GM19023 (cell line): ENCODE results near the gene ARG2.

Source experiments
- ATAC-seq: cut with Tn5 transposase; IDR thresholded peaks from one replicate; pipeline ENCODE4 v1.9.1; 2021; ENCODE audit warnings: mild to moderate bottlenecking, moderate library complexity; ENCODE audit not compliant: unreplicated experiment

ARG2 gene

DNA sequence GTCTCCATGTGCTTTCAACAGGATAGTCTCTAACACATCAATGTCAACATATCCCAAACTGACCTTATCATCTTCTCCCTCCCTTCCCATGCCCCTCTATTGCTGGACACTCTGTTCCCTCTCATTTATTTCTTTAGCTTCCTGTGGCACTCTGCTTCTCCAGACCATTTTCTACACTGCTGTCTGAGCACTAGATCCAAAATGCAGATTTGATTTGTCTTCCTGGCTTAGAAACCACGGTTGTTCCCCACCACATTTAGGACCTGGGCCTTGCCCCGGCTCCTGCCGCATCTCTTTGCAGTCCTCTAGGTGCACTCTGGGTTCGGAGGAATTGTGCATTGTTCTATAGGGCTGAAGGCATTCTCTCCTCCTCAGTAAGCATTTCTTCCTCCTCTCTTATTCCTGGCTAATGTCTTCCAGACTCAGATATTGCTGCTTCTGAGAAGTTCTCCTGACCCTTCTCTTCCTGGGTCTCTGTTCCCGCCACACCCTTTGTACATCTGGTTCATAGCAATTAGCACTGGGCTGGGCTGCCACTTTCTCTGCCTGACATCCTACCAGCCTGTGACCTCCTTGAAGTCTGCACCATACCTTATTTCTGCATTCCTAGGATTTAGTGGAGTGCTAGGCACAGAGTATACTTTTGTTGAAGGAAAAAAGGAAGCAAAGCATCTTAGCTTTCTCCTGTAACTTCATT lies 13.9 kb downstream of the ARG2 start:
- ATAC-seq: no peak

DNA sequence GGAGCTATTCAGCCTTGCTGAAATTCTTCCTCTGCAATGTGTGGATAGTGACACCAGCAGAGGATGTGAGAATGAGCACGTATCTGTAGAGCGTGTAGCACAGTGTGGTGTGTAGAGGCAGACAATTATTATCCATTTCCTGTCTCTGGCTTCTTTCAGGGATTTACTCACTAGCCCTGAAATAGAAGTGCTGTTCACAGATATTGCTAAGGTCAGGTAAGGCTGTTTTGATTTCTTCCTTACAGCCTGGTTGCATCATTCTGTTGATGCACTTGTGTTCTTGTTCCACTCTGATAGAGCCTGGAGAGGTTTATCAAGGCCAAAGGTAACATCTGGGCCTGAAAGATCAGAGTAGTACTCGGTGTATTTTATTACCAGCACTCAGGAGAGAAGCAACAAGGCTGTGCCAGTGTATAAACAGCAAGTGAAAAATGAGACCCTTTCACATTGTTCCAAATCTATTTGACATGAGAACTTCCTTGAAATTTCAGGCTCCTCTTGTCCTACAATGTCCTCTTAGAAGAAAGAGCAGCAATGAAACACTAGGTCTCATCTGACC lies 16.7 kb downstream of the ARG2 start:
- ATAC-seq: no peak

DNA sequence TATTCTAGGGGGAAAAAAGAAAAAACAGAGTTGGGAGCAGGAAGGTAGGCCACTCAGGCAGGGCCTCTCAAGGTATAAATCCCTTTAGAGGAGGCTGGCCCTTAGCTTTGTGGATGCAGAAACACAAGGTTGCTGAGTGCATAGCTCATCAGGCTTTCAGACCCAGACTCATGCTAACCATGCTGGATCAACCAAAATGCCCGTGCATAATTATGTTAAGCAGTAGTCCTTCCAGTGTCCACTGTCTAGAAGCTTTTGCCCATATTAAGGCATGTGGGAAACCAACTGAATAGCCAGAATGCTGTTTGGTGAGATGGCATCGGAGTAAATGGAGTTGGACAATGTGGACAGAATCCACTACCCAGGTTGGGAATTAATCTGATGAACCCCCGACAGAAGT lies 18.9 kb downstream of the ARG2 start:
- ATAC-seq: no peak

DNA sequence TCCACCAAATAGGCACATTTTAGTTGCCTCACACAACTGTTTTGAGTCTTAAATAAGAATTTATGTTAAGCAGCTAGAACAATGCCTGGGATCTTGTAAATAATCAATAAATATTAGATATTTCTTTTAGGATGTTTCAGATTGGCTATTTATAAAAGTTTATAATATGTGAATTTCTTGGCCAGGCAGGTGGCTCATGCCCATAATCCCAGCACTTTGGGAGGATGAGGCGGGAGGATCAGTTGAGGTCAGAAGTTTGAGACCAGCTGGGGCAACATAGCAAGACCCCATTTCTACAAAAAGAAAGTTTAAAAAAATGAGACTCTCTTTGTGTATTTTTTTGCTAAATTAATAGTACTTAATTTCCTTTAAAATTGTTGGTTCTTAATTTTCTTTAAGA lies 21.8 kb downstream of the ARG2 start:
- ATAC-seq: no peak

DNA sequence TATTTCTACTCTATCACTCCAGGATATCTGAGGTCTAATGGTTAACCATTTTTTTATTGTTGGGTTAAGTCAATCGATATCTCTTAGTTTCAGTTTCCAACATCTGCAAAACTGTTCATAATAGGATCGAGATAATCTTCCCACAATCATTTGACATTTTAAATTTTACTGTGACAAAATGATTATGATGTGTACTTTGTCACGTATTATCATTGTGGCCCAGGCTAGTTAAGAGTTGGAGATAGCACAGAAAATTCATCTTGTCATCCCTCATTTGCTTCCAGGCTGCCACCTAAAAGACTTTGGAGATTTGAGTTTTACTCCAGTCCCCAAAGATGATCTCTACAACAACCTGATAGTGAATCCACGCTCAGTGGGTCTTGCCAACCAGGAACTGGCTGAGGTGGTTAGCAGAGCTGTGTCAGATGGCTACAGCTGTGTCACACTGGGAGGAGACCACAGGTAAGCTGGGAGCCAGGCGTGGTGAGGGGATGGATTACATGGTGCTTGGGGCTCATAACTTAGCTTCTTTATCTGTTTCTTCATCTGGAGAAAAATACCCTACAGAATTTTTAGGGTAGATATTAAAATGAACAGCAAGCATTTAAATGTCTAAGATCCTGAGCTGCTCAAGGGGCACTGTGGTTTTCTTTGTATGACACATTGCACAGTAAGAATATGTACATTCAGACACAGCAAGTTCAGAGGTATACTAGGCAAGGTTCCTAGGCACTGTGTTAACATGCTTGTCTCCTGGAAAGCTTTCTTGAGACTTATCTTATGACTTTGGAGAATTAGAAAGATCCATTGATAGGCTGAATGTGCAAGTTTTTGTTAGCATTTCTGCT lies 22.4 kb downstream of the ARG2 start:
- ATAC-seq: no peak

DNA sequence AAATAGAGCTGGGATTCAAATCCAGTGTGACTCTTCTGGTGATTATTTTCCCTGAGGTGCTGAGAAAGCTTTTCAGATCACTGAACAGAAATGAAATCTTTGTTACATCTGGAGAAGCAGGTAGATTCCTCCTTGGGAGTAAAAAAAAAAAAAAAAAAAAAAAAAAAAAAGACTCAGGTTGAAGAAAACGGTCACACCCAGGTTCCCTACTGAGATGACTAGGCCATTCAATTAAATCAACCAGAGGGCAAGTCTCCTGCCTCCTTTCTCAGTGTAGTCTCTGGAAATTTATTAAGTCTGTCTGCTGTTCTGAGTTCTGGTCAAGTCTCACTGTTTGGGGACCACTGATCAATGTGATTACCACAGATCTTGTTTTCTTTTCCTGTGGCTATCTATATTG lies 24.0 kb downstream of the ARG2 start:
- ATAC-seq: no peak

DNA sequence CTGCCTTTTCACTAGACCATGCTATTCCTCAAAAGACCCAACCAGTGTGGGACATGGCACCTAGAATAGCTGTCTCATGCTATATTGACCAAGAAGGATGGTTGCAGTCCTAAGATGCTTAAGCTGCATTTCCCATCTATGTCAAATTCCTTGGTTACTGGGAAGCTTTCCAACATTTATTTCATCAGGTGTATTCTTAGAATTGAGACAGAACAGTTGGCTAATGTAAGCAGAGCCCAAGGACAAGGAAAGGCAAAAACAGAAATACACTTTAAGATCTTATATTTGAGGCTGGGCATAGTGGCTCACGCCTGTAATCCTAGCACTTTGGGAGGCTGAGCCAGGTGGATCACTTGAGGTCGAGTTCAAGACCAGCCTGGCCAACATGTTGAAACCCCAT lies 24.7 kb downstream of the ARG2 start:
- no peak for ATAC-seq

DNA sequence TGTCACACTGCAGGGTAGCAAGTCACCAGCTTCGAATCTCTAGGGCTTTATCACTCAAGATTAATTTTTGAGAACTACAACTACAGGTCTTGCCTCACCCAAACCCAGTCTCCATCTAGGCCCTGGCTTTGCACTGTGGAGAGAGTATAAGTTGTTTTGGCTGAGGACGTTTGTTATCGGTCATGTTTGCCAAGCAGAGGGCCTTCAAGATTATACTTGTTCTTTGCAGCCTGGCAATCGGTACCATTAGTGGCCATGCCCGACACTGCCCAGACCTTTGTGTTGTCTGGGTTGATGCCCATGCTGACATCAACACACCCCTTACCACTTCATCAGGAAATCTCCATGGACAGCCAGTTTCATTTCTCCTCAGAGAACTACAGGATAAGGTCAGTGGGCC lies 25.7 kb downstream of the ARG2 start:
- no peak for ATAC-seq

DNA sequence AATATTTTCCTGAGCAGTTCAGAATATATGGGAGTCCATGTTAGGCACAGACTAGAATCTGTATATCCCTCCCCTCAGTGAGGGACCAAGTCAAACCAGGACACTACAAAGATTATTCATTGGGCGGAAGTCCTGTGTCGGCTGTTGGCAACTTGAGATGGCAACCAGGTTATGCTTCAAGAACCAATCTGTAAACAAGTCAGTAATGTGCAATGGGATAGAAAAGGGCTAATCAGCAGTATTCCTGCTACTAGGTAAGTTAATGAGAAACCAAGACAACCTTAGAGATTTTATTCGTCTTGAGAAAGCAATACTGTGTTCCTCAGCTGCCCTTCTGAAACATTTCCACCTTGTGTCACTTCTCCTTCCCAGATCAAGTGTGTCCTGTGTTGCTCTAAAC lies 26.4 kb downstream of the ARG2 start:
- ATAC-seq: no peak

DNA sequence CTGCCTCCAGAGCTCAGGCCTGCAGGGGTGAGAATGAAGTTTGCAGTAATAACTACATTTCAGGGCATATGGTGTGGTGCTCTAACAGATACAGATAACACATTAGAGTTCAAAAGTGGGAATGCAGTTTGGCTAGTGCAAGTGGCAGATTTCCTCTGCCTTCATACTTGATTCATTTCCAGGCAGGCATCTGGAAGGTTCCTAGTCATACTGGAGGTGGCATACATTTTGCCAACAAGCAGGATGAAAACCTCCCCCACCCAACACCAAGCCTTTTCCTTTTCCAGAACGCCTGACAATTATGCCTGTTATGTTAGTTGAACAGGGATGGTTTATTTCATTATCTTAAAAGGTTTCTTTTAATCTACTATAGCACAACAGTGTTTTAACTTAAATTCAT lies 30.4 kb downstream of the ARG2 start:
- no peak for ATAC-seq

DNA sequence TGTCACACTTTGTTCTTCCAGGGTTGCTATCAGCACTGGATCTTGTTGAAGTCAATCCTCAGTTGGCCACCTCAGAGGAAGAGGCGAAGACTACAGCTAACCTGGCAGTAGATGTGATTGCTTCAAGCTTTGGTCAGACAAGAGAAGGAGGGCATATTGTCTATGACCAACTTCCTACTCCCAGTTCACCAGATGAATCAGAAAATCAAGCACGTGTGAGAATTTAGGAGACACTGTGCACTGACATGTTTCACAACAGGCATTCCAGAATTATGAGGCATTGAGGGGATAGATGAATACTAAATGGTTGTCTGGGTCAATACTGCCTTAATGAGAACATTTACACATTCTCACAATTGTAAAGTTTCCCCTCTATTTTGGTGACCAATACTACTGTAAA lies 31.0 kb downstream of the ARG2 start:
- ATAC-seq: no peak

DNA sequence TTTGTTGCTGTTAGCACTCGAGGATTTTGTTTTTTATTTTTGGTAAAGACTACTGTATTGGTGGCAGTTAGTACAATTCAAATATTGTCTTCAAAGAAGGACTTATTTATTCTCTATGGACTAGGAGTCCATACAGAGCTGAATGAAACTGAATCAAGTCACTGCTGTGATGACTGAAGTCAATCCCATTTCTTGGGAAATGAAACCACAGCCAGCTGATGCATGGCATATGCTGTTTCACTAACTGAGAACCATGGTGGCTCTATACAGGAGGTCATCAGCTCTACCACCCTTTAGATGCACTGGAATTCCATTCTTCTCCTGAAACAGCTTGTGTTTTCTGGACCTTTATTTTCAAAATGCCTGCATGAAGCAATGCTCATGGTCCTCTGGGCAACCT lies 32.5 kb downstream of the ARG2 start:
- ATAC-seq: no peak

DNA sequence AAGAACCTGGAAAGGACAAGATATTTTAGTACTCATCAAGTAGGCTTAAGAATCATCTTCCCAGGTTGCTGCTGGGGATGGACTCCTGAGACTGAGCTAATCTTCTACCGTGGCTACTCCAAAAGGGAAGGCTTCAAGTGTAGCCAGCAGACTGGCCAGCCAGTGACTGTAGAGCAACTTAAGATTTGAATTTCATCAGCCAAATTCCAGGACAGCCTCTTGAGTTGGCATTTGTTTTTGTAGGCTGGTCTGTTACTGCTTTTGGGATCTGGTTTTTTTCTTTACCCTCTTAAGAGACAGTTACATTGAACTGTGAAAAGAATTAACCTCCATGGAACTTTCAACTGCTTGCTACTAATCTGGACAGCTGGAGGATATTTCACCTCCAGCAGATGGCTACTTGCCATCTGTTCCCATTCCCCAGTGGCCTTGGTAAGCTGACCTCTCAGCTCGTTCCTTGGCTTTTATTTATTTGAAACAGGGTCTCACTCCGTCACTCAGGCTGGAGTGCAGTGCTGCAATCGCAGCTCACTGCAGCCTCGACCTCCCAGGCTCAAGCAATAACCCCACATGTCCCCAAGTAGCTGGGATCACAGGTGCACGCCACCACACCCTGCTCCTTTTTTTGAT lies 34.0 kb downstream of the ARG2 start:
- ATAC-seq: no peak

DNA sequence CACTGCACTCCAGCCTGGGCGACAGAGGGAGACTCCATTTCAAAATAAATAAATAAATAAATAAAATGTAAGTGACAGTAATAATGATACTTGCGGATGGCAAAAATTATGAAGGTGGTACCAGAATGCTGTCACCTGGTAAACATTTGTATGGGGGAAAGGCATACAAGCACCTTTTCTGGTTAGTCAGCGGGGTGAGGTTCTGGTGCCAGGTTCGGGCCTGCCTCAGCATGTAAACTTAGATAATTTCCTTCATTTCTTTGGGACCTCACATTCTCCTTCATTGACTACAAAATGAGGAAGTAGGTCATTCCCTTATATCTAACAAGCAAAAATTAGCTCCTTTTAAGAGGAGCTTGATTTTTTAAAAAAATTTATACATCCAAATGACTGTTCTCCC lies 43.9 kb downstream of the ARG2 start:
- ATAC-seq: no peak

DNA sequence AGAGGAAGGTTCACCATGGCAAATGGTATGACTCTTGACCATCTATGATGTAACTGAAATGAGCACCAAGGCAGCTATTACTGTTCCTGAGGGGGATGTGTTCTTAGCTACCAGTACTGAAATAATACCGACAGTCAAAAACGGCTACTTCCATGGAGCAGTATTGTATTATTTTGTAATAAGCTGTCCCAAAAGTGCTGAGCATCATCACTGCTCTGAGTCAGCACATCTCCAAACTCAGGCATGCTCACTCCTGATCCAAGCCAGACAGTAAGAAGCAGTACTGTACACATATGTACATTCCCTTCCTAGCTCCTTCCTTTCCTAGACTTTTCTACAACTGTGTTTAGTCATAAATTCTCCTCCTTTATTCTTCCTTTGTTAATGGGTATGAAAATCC lies 46.1 kb downstream of the ARG2 start:
- no peak for ATAC-seq

DNA sequence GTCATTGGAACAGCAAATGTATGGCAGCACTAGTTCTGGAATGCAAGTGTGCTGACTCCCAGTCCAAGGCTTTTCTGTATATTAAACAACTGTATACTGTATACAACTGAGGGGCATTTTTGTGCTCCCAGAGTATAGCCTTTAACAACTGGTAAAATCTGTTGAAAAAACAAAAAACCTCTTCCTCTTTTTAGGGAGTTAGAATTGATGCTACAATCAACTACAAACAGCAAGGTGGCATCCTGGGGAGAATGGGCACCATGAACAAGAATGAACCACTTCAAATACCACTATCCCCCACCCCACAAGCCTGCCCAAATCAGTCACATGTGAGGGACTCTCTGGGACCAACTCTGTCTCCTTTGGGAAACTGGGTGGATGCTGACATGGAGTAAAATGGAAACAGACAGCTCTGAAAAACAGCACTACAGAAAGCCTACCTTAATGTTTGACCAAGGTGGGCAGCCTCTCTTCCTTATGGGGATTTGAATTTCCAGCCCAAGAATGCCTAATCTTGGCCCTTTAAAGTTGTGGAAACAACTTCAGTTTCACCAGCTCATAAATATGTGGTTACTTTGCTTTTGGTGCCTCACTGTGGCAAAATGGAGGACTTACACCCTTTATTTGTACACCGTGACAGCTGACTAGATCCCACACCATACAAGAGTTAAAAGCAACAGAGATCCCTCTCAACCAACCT lies 47.2 kb downstream of the ARG2 start:
- ATAC-seq: no peak

DNA sequence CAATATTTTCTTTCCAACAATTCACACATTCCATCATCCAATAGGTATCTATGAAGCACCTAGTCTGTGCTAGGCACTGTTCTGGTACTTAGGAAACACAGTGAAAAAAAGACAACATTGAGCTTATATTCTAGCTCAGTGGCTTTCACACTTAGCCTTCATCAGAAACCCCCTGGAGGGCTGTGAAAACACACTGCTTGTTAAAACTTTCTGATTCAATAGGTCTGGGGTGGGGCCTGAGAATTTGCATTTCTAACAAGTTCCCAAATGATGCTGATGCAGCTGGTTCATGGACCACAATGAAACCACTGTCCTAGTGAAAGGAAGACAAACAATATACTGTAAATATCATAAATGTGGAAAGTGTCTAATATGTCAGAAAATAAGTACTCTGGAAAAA lies 48.8 kb downstream of the ARG2 start:
- no peak for ATAC-seq

DNA sequence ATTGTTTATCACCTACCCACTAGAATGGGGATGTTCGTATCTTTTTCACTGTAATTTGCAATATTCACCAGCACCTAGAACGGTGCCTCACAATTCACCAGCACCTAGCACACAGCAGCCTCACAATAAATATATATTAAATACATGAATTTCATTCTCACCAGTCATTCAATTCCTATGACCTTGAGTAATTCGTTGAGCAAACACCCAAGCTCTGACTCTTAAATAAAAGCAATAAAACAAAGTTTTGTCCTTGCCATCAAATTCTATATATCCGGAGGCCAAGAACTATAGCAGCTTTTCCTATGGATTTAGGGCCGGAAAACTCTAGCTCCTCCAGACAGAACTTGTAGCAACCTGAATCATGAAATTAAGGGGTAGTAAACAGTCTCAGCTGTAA lies 53.7 kb downstream of the ARG2 start:
- ATAC-seq: no peak

DNA sequence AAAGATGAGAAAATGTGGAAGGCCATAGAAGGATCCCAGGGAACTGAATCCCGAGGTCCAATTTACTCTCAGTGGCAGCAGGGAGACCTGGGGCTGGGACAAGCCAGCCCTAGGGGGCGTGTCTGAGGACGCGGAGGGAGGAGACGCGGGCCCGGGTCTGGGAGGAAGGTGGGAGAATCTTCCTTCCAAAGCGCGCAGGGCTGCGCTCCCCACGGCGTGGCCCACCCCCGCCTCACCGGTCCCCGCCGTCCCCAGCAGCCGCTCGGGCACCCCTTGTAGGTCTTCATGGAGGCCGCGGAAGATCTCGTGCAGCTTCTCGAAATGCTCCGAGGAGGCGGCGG lies 54.4 kb downstream of the ARG2 start:
- ATAC-seq: peak; percentile 54

DNA sequence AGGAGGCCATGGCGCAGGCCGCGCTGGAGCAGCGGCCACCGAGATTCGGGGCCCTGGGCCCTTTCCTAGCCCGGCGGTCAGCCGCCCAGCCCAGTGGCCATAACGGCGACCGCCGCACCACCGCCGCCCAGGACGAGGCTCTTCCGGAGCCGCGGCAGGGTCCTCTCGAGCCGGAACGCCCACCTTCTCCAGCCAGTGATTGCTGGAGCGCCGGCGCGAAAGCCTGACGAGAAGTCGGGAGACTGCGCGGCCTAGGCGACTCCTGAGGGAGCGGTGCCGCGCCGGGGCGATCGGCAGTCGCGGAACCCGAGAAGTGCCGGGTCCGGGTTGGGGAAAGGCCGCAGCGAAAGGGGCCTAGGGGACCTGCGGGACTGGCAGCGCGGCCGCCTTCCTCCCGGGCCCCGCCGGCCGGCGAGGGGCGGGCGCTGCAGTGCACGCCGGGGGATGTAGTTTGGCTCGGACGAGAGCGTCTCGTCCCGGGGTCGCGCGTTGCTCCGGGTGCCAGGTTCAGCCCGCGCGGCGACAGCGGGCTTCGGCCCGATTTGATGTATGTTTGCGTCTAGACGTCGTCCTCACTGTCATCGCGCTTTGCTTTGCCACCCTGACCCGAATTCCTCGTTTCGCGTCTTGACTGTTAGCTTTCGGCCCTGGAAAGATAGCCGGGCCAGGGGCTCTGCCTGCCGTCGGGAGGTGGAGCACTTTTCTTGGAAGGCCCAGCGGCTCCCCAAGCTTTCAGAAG lies 54.9 kb downstream of the ARG2 start, which contains the start of gene VTI1B:
Gene VTI1B, minus strand, starts transcription at position 153 of the 739 bp plus-strand sequence. Its CDS starts 143 bp downstream, at position 10.
- peak; percentile 92 for ATAC-seq

DNA sequence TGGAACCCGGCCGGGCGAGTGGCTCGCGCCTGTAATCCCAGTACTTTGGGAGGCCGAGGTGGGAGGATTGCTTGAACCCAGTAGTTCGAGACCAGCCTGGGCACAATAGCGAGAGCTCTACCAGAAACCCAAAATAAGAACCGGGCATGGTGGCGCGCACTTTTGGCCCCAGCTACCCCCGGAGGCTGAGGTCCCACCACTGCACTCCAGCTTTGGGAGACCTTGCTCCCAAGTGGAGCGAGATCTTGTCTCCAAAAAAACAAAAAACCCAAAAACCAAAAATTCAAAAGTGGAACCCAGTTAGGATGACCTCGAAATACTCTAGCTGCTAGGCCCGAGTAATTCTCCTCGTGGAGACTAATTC lies 55.5 kb downstream of the ARG2 start:
- ATAC-seq: no peak
